KMS-11 (cell line): ENCODE results near the gene CORO7.
"Not testable (repeated sequence)": the region's sequence is repeated elsewhere in the genome, so short reads cannot be mapped to it uniquely, and the experiment has no call there.

ENCODE experiments used
- H2AFZ ChIP-seq: fragments of 200-600 bp; sonication (generic); 2 replicates; pipeline ENCODE4 v1.6.1; 2016; ENCODE audit warnings: antibody characterized with exemption, mixed run types, low read depth
- H3K27ac ChIP-seq: fragments of 200-600 bp; sonication (generic); 2 replicates; pipeline ENCODE4 v1.6.1; 2016; ENCODE audit warnings: mild to moderate bottlenecking, mixed run types
- H3K27me3 ChIP-seq: fragments of 200-600 bp; sonication (generic); 2 replicates; pipeline ENCODE4 v1.6.1; 2017; ENCODE audit warnings: mild to moderate bottlenecking, low read depth, mixed run types, moderate library complexity; ENCODE audit not compliant: insufficient read depth
- H3K36me3 ChIP-seq: fragments of 200-600 bp; sonication (generic); 2 replicates; pipeline ENCODE4 v1.6.1; 2017; ENCODE audit warnings: mild to moderate bottlenecking, mixed run types; ENCODE audit not compliant: insufficient read depth
- H3K4me1 ChIP-seq: fragments of 200-600 bp; sonication (generic); 2 replicates; pipeline ENCODE4 v1.6.1; 2016; ENCODE audit warnings: mild to moderate bottlenecking, low read depth, mixed run types; ENCODE audit not compliant: poor library complexity, severe bottlenecking
- H3K4me2 ChIP-seq: fragments of 200-600 bp; sonication (generic); 2 replicates; pipeline ENCODE4 v1.7.0; 2016; ENCODE audit warnings: mild to moderate bottlenecking, mixed run types
- H3K4me3 ChIP-seq: fragments of 200-600 bp; sonication (generic); IDR thresholded peaks from 2 replicates; pipeline ENCODE4 v1.6.1; 2017; ENCODE audit warnings: low read depth, low read length, mixed read lengths; ENCODE audit not compliant: insufficient read depth
- H3K79me2 ChIP-seq: fragments of 200-600 bp; sonication (generic); 2 replicates; pipeline ENCODE4 v1.6.1; 2016; ENCODE audit warnings: low read depth, mixed run types; ENCODE audit not compliant: insufficient read depth
- H3K9ac ChIP-seq: fragments of 200-600 bp; sonication (generic); 2 replicates; pipeline ENCODE4 v1.6.1; 2016; ENCODE audit warnings: mild to moderate bottlenecking, mixed run types
- H4K20me1 ChIP-seq: fragments of 200-600 bp; sonication (generic); 2 replicates; pipeline ENCODE4 v1.6.1; 2016; ENCODE audit warnings: mild to moderate bottlenecking, mixed run types; ENCODE audit not compliant: insufficient read depth
- TF ChIP-seq, protein P1 (sequence below): fragments of 200-600 bp; sonication (generic); conservative IDR thresholded peaks from 2 replicates; pipeline ENCODE4 v1.6.1; 2017; ENCODE audit warnings: low read depth, mild to moderate bottlenecking, antibody characterized with exemption, low read length, moderate library complexity, mixed read lengths

Gene CORO7

DNA sequence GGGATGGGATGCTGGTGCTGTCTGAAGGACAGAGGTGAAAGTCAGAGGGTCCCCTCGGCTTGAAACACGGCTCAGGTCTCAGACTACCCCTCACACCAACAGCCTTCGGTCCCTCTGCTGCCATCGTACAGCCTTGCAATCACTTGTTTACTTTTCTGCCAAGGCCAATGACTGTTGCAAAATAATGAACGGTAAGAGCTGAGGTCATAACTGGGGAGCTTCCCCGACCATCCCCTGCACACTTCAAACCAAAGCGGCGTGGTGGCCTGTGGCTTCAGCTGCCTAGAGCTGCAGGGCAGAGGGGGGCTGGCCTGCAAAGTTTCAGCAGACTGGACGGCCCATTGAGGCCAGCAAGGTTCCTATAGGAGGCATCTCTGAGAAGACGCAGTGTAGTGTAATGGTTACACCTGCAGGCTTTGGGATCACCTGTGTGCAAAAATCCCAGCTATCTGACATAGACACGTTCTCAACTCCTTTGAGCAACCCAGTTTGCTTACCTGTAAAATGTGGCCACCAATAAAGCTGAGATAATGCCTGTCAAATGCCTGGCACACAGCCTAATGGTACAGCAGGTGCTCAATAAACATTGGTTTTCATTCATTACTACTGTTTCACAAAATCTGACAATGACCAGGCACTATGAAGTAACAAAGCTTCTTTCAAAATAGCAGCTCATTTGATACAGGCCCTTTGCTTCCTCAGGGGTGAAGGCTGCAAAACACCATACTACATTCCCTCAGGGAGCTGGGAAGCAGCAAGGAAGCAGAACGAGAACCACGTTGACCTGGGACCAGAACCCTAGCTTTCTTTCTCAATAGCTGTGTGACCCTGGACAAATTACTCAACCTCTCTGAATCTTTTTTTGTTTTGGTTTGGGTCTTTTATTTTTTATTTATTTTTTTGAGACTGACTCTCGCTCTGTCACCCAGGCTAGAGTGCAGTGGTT, 70.3 kb downstream of the CORO7 start:
- peaks cover 72% of the 10 kb centered on the region for H3K79me2 ChIP-seq
- peaks cover 13% of the 10 kb centered on the region; the same call in 1 of the 2 replicates for H4K20me1 ChIP-seq
- H3K4me3 ChIP-seq, result no peak overlapping the region
- TF ChIP-seq, protein P1, sequence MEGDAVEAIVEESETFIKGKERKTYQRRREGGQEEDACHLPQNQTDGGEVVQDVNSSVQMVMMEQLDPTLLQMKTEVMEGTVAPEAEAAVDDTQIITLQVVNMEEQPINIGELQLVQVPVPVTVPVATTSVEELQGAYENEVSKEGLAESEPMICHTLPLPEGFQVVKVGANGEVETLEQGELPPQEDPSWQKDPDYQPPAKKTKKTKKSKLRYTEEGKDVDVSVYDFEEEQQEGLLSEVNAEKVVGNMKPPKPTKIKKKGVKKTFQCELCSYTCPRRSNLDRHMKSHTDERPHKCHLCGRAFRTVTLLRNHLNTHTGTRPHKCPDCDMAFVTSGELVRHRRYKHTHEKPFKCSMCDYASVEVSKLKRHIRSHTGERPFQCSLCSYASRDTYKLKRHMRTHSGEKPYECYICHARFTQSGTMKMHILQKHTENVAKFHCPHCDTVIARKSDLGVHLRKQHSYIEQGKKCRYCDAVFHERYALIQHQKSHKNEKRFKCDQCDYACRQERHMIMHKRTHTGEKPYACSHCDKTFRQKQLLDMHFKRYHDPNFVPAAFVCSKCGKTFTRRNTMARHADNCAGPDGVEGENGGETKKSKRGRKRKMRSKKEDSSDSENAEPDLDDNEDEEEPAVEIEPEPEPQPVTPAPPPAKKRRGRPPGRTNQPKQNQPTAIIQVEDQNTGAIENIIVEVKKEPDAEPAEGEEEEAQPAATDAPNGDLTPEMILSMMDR, result no peak
- H3K36me3 ChIP-seq, result no peaks in the 10 kb centered on the region
- no peak overlapping the region for H3K9ac ChIP-seq
- no peak overlapping the region for H3K27ac ChIP-seq
- peaks cover 20% of the 10 kb centered on the region for H3K4me1 ChIP-seq
- no peak overlapping the region for H2AFZ ChIP-seq
- H3K27me3 ChIP-seq, result no peaks in the 10 kb centered on the region
- no peak overlapping the region for H3K4me2 ChIP-seq

DNA sequence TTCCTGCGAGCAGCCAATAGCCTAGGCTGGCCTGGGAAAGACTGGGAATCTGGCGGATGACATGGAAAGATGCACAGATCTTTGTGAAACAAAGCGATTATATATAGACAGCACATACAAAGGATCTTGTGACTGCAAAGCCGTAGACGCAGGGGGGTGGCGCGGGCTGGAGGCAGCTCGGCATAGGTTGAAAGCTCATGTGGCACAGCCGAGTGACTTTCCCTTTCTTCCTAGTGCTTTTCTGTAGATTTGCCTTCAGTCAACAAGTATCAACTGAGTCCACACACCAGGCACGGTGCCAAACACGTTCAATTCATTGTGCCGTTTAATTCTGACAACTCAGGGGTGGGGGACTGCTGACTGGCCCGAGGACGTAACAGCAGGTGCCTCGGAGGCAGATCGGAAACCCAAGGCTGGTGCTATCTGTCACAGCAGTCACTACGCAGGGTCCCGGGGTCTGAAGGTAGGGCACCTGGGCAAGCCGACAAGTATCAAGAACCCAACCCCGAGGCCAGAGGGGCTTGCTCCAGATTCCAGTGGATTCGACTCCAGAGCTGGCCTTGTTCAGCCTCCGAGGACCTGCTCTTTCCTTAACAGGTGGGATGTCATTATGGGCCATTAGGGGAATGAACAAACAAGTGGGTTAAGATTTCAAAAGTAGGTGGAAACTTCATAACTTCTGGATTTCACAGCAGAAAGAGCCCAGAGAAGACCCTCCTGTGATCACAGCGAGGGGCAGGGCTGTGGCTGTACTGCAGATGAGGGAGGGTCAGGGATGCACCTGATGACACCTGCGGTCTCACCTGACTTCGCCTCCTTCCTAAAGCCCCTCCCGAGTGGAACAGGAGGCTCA, 71.2 kb downstream of the CORO7 start:
- no peak overlapping the region for H3K4me2 ChIP-seq
- no peaks in the 10 kb centered on the region for H3K27me3 ChIP-seq
- H3K4me1 ChIP-seq, result peaks cover 20% of the 10 kb centered on the region
- H3K9ac ChIP-seq, result no peak overlapping the region
- no peak overlapping the region for H3K27ac ChIP-seq
- TF ChIP-seq, protein P1, result no peak
- no peaks in the 10 kb centered on the region for H3K36me3 ChIP-seq
- no peak overlapping the region for H3K4me3 ChIP-seq
- peaks cover 13% of the 10 kb centered on the region; the same call in 1 of the 2 replicates for H4K20me1 ChIP-seq
- peaks cover 65% of the 10 kb centered on the region for H3K79me2 ChIP-seq
- no peak overlapping the region for H2AFZ ChIP-seq

DNA sequence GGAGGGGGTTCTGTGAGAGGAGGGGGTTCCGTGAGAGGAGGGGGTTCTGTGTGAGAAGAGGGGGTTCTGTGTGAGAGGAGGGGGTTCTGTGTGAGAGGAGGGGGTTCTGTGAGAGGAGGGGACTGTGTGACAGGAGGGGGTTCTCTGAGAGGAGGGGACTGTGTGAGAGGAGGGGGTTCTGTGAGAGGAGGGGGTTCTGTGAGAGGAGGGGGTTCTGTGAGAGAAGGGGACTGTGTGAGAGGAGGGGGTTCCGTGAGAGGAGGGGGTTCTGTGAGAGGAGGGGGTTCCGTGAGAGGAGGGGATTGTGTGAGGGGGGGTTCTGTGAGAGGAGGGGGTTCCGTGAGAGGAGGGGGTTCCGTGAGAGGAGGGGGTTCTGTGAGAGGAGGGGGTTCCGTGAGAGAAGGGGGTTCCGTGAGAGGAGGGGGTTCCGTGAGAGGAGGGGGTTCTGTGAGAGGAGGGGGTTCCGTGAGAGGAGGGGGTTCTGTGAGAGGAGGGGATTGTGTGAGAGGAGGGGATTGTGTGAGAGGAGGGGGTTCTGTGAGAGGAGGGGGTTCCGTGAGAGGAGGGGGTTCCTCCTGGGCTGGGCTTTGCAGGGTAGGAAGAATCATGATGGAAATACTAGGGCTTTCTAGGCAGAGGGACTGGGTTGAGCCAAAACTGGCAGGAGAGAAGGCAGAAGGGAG, 72.0 kb downstream of the CORO7 start:
- not testable (repeated sequence) for H3K4me2 ChIP-seq, H3K9ac ChIP-seq, H3K36me3 ChIP-seq, H2AFZ ChIP-seq, H3K27me3 ChIP-seq, H3K27ac ChIP-seq, H3K4me3 ChIP-seq
- peaks cover 13% of the 10 kb centered on the region for H3K4me1 ChIP-seq
- peaks cover 13% of the 10 kb centered on the region; the same call in 1 of the 2 replicates for H4K20me1 ChIP-seq
- peaks cover 57% of the 10 kb centered on the region for H3K79me2 ChIP-seq

DNA sequence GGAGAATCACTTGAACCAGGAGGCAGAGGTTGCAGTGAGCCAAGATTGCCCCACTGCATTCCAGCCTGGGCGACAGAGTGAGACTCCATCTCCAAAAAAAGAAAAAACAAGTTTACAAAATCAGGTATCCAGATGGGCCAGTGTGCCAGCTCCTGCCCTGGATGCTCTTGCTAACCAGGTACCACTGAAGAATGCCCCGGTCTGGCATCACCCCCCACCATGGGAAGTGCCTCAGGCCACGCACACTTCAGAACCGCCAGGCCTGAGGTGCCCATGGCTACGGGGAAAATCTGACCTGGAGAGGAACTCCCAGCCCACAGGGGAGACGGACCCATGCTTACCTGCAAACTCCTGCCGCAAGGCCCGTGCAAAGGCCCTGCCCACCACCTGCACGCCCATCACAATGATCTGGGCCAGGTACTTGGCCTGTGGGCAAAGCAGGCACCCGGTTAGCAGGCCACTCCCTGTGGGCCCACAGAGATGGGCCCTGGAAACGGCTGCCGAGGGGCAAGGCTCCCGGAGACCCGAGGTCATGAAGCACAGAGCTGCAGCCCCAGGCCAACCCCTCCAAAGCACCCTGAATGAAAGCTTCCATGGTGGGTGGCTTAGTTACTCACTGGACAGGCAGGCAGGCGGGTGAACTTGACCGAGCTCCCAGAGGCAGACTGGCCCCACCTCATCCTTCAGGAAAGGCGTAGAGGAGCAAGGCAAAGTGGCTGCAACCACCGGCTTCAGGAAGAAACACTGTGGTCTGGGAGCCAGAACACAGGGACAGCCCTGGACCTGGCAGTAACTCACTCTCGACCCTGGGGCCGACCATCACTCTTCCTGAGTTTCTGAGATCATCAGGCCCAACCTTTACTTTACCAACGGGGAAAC, 73.3 kb downstream of the CORO7 start:
- H4K20me1 ChIP-seq, result peaks cover 13% of the 10 kb centered on the region; the same call in 1 of the 2 replicates
- H3K4me3 ChIP-seq, result no peak overlapping the region
- H3K27ac ChIP-seq, result no peak overlapping the region
- H2AFZ ChIP-seq, result no peak overlapping the region
- TF ChIP-seq, protein P1, result no peak
- no peak overlapping the region for H3K4me2 ChIP-seq
- H3K9ac ChIP-seq, result no peak overlapping the region
- no peaks in the 10 kb centered on the region for H3K27me3 ChIP-seq
- peaks cover 6% of the 10 kb centered on the region for H3K4me1 ChIP-seq
- H3K79me2 ChIP-seq, result peaks cover 46% of the 10 kb centered on the region; the same call in 1 of the 2 replicates
- H3K36me3 ChIP-seq, result no peaks in the 10 kb centered on the region
